ENCODE results near the gene PLCD3.

- no peak for TF ChIP-seq CTCF (IDR thresholded peaks at IDR 0.05 in 8 of 11, conservative IDR thresholded peaks at IDR 0.05 in 3 of 11)
- no peak for TF ChIP-seq POLR2A (IDR thresholded peaks at IDR 0.05)
Measured at GRCh38 chr17:45132320-45132571, at the start of gene PLCD3.
